Neural cell (in vitro differentiated cells): Measurements from ENCODE around the gene PIK3R1. TPM values are rescaled to one million over a fixed set of nuclear protein-coding genes. Genes with fewer than 3 reads are reported as not detected.
"Not testable (repeated sequence)": the region's sequence is repeated elsewhere in the genome, so short reads cannot be mapped to it uniquely, and the experiment has no call there.

Experiments used
- H2AFZ ChIP-seq: fragments of 200-600, 300-800 bp; sonication (generic), shearing (Covaris generic); 2 replicates; pipeline ENCODE4 v1.6.0; 2014; ENCODE audit warnings: low read depth, mild to moderate bottlenecking, antibody characterized with exemption, low read length, moderate library complexity
- H3F3A ChIP-seq: fragments of 200-600 bp; shearing (Covaris generic); 2 replicates; pipeline ENCODE4 v1.6.1; 2016; ENCODE audit warnings: mild to moderate bottlenecking, moderate library complexity, mixed read lengths, antibody characterized with exemption, low read length; ENCODE audit not compliant: insufficient read depth, poor library complexity, severe bottlenecking
- H3K27ac ChIP-seq: fragments of 200-600, 300-800 bp; sonication (generic), shearing (Covaris generic); 2 replicates; pipeline ENCODE4 v1.5.1; 2014; ENCODE audit warnings: mild to moderate bottlenecking, low read length, moderate library complexity
- H3K27me3 ChIP-seq: fragments of 300-800, 200-600 bp; sonication (generic), shearing (Covaris generic); 2 replicates; pipeline ENCODE4 v1.6.0; 2014; ENCODE audit warnings: mild to moderate bottlenecking, low read depth, low read length, moderate library complexity; ENCODE audit not compliant: insufficient read depth
- H3K36me3 ChIP-seq: fragments of 300-800, 200-600 bp; sonication (generic), shearing (Covaris generic); 2 replicates; pipeline ENCODE4 v1.5.1; 2014; ENCODE audit warnings: mild to moderate bottlenecking, antibody characterized with exemption, low read length, moderate library complexity; ENCODE audit not compliant: insufficient read depth
- H3K4me2 ChIP-seq: fragments of 300-800, 200-600 bp; sonication (generic), shearing (Covaris generic); 2 replicates; pipeline ENCODE4 v1.6.0; 2014; ENCODE audit warnings: mild to moderate bottlenecking, low read length
- H3K4me3 ChIP-seq: fragments of 300-800, 200-600 bp; sonication (generic), shearing (Covaris generic); 2 replicates; pipeline ENCODE4 v1.5.1; 2014; ENCODE audit warnings: mild to moderate bottlenecking, low read length, moderate library complexity
- H3K79me2 ChIP-seq: fragments of 200-600 bp; shearing (Covaris generic); replicated peaks from 2 replicates; pipeline ENCODE4 v1.6.0; 2014; ENCODE audit warnings: mild to moderate bottlenecking, low read length, moderate library complexity; ENCODE audit not compliant: insufficient read depth
- H3K9ac ChIP-seq: fragments of 300-800, 200-600 bp; sonication (generic), shearing (Covaris generic); 2 replicates; pipeline ENCODE4 v1.6.1; 2016; ENCODE audit warnings: mild to moderate bottlenecking, low read length, mixed read lengths
- H3K9me2 ChIP-seq: fragments of 200-600 bp; shearing (Covaris generic); 2 replicates; pipeline ENCODE4 v1.6.1; 2016; ENCODE audit warnings: mild to moderate bottlenecking, low read length, mixed read lengths; ENCODE audit not compliant: insufficient read depth
- H3K9me3 ChIP-seq: fragments of 200-600, 300-800 bp; sonication (generic), shearing (Covaris generic); 2 replicates; pipeline ENCODE4 v1.6.1; 2016; ENCODE audit warnings: mild to moderate bottlenecking, mixed run types, low read length, moderate library complexity, mixed read lengths
- H4K20me1 ChIP-seq: fragments of 200-600 bp; shearing (Covaris generic); 2 replicates; pipeline ENCODE4 v1.6.1; 2016; ENCODE audit warnings: mild to moderate bottlenecking, mixed run types; ENCODE audit not compliant: insufficient read depth
- CTCF ChIP-seq: fragments of 450-650 bp; IDR thresholded peaks from 2 replicates; pipeline ENCODE4 v1.5.1; 2014; ENCODE audit warnings: antibody characterized with exemption, mild to moderate bottlenecking, moderate library complexity; ENCODE audit not compliant: poor library complexity, severe bottlenecking
- EP300 ChIP-seq: fragments of 450-650 bp; conservative IDR thresholded peaks from 2 replicates; pipeline ENCODE4 v1.6.1; 2014; ENCODE audit warnings: antibody characterized with exemption, mild to moderate bottlenecking, moderate library complexity; ENCODE audit not compliant: poor library complexity, severe bottlenecking
- EZH2 ChIP-seq: fragments of 200-600, 300-800 bp; shearing (Covaris generic), sonication (generic); IDR thresholded peaks from 2 replicates; pipeline ENCODE4 v1.6.1; 2014; ENCODE audit warnings: antibody characterized with exemption, low read length, borderline replicate concordance, mild to moderate bottlenecking; ENCODE audit not compliant: insufficient read depth, poor library complexity, severe bottlenecking
- MXI1 ChIP-seq: fragments of 450-650 bp; conservative IDR thresholded peaks from 2 replicates; pipeline ENCODE4 v1.6.1; 2014; ENCODE audit warnings: antibody characterized with exemption, mild to moderate bottlenecking; ENCODE audit not compliant: poor library complexity, severe bottlenecking
- POLR2AphosphoS5 ChIP-seq: IDR thresholded peaks from 2 replicates; pipeline ENCODE4 v1.6.1; 2012
- RAD21 ChIP-seq: fragments of 450-650 bp; conservative IDR thresholded peaks from 2 replicates; pipeline ENCODE4 v1.6.1; 2014; ENCODE audit warnings: antibody characterized with exemption, mild to moderate bottlenecking, moderate library complexity
- REST ChIP-seq: IDR thresholded peaks from 2 replicates; pipeline ENCODE4 v1.6.1; 2012; ENCODE audit warnings: borderline replicate concordance
- SMC3 ChIP-seq: fragments of 450-650 bp; conservative IDR thresholded peaks from 2 replicates; pipeline ENCODE4 v1.6.1; 2014; ENCODE audit warnings: antibody characterized with exemption, mild to moderate bottlenecking, moderate library complexity; ENCODE audit not compliant: poor library complexity
- TAF1 ChIP-seq: IDR thresholded peaks from 2 replicates; pipeline ENCODE4 v1.6.1; 2012; ENCODE audit warnings: low read depth
- polyA plus RNA-seq: library from polyadenylated mRNA; depleted of rRNA; stranded (reverse); fragments of >200 nt; gene quantifications from 2 replicates; pipeline ENCODE4 v1.2.3, GENCODE V29; 2014

PIK3R1 gene
- polyA plus RNA-seq, 1 donor from 2014 or later = 41.9 TPM

GRCh38 chr5:68200288-68200687, 15.3 kb upstream of the PIK3R1 start:
- Histone ChIP-seq H3K4me3 (no peak overlapping the region), H2AFZ (no peak overlapping the region), H3K27me3 (no peaks in the 10 kb centered on the region), H3F3A (no peaks in the 10 kb centered on the region), H3K9me2 (no peaks in the 10 kb centered on the region), H3K9ac (no peak overlapping the region), H3K27ac (no peak overlapping the region), H3K4me2 (no peak overlapping the region), H3K9me3 (no peaks in the 10 kb centered on the region), H3K79me2 (no peaks in the 10 kb centered on the region), H3K36me3 (no peaks in the 10 kb centered on the region), H4K20me1 (no peaks in the 10 kb centered on the region)
- TF ChIP-seq REST (no peak), CTCF (no peak), EZH2 (no peak), MXI1 (no peak), POLR2AphosphoS5 (no peak), EP300 (no peak), TAF1 (no peak), SMC3 (no peak), RAD21 (no peak)

- H3K4me3 ChIP-seq, H3F3A ChIP-seq, H3K36me3 ChIP-seq, H3K27me3 ChIP-seq, H3K9ac ChIP-seq, H2AFZ ChIP-seq, H3K9me2 ChIP-seq, H3K4me2 ChIP-seq, H4K20me1 ChIP-seq, H3K79me2 ChIP-seq, H3K9me3 ChIP-seq, H3K27ac ChIP-seq: not testable (repeated sequence)
Observed at GRCh38 chr5:68210654-68211053, 4.9 kb upstream of the PIK3R1 start.

DNA sequence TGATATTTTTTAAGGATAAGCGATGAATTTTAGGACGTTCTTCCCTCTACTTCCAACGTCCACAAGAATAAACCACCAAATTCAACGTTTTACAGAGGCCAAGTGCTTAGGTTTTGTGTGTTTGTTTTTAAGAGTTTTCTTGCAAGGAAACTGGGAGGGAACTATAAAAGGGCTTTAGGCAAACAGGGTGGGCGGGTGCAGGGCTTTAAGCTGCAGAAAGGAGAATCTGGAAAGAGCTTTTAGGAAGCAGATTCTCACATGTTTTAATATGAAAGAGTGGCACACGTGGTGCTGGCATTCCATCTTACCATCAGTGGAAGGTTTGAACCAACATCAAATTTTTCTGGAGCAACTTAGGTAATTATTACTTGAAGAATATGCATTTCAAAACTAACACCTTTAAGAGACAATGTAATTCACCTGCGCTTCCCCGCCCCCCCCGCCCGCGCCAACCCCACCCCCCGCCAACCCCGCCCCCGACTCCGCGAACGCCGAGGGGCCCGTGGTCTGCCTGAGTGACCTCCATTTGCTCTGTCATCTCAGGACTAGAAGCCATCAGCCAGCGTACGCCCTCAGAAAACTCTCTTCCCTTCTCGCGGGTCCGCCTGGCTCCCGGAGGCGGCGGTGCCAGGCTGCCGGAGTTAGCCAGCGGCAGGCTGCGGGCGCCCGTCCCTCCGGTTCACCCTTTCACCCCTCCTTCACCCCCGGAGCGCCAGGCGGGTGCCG, 911 bp upstream of the PIK3R1 start:
- H3K79me2 ChIP-seq = peaks cover 29% of the 10 kb centered on the region
- no peaks in the 10 kb centered on the region for H3K9me3 ChIP-seq
- H4K20me1 ChIP-seq = no peaks in the 10 kb centered on the region
- H3K9me2 ChIP-seq = no peaks in the 10 kb centered on the region
- no peak for TF ChIP-seq SMC3
- no peaks in the 10 kb centered on the region for H3K36me3 ChIP-seq
- H3K27me3 ChIP-seq = no peaks in the 10 kb centered on the region
- H3K4me3 ChIP-seq = peak overlapping the region; percentile 96
- H3K9ac ChIP-seq = peak overlapping the region; percentile 82
- peak overlapping the region; percentile 83 for H3K27ac ChIP-seq
- peak overlapping the region; percentile 28 for H2AFZ ChIP-seq
- no peaks in the 10 kb centered on the region for H3F3A ChIP-seq
- peak overlapping the region; percentile 42 for H3K4me2 ChIP-seq
